Urinary bladder (tissue), 4 donors: ENCODE data around the gene TNRC18. TPM values are rescaled to one million over a fixed set of nuclear protein-coding genes. Genes with fewer than 3 reads are reported as not detected.
A peak's percentile ranks its signal among the peaks of the same experiment; 100 is the strongest.

Source experiments
- DNase-seq: peaks from one replicate; pipeline ENCODE4 v3.0.0-alpha.2; 2015; ENCODE audit errors: extremely low spot score
- H3K27ac ChIP-seq: one replicate; pipeline ENCODE4 v1.5.1; 2013; ENCODE audit warnings: low read depth, mild to moderate bottlenecking, moderate library complexity
- H3K36me3 ChIP-seq: one replicate; pipeline ENCODE4 v1.6.1; 2013; ENCODE audit warnings: mild to moderate bottlenecking, moderate library complexity; ENCODE audit not compliant: insufficient read depth
- H3K4me1 ChIP-seq: one replicate; pipeline ENCODE4 v1.6.1; 2013; ENCODE audit warnings: mild to moderate bottlenecking, moderate library complexity; ENCODE audit not compliant: insufficient read depth
- H3K4me3 ChIP-seq: one replicate; pipeline ENCODE4 v1.5.1; 2013; ENCODE audit warnings: low read depth, low read length
- WGBS: extraction: QIAGEN DNeasy Blood & Tissue Kit; methylation state at CpG from one replicate; pipeline ENCODE4 v1.1.7; 2013; 5-methylcytosine and 5-hydroxymethylcytosine counted together
- polyA plus RNA-seq: library from polyadenylated mRNA; stranded (reverse); fragments of 200-250 nt; gene quantifications from one replicate; pipeline ENCODE4 v1.2.3, GENCODE V29; 2013
- total RNA-seq: library from RNA; depleted of rRNA; stranded (reverse); fragments of >200 nt; gene quantifications from one replicate; pipeline ENCODE4 v1.2.3, GENCODE V29; 2014
- donor health status: healthy with polysubstance abuse.
- donor health status: healthy.

The TNRC18 gene
- total and polyA plus RNA-seq, 2 donors = 63.0 to 76.8 TPM

- WGBS = 3% methylated on average over 40 of the region's 40 CpGs
- peak overlapping the region; percentile 57 for H3K27ac ChIP-seq
- DNase-seq = no peak
- H3K4me3 ChIP-seq = peak overlapping the region; percentile 93
- H3K36me3 ChIP-seq = no peaks in the 10 kb centered on the region
- no peaks in the 10 kb centered on the region for H3K4me1 ChIP-seq
Measured at GRCh38 chr7:5419539-5420066, 4.0 kb downstream of the TNRC18 start.

GRCh38 chr7:5418285-5418582 is 5.4 kb downstream of the TNRC18 start:
- Histone ChIP-seq H3K4me1 (no peaks in the 10 kb centered on the region), H3K4me3 (no peak overlapping the region), H3K27ac (peak overlapping the region; percentile 12), H3K36me3 (no peaks in the 10 kb centered on the region)
- DNase-seq = no peak
- 11% methylated on average over 6 of the region's 6 CpGs for WGBS

- H3K36me3 ChIP-seq = no peaks in the 10 kb centered on the region
- DNase-seq = no peak
- no peaks in the 10 kb centered on the region for H3K4me1 ChIP-seq
- WGBS = 59% methylated on average over 15 of the region's 15 CpGs
- H3K27ac ChIP-seq = no peak overlapping the region
- H3K4me3 ChIP-seq = no peak overlapping the region
Measured at GRCh38 chr7:5417106-5418071, 6.2 kb downstream of the TNRC18 start.

- Histone ChIP-seq H3K4me1 (no peaks in the 10 kb centered on the region), H3K27ac (no peak overlapping the region), H3K36me3 (no peaks in the 10 kb centered on the region), H3K4me3 (no peak overlapping the region)
- DNase-seq = no peak
- 79% methylated on average over 4 of the region's 4 CpGs for WGBS
Measured at GRCh38 chr7:5414916-5415315, 8.7 kb downstream of the TNRC18 start.

GRCh38 chr7:5413449-5413786 is 10.2 kb downstream of the TNRC18 start:
- WGBS = 71% methylated on average over 6 of the region's 6 CpGs
- Histone ChIP-seq H3K4me3 (no peak overlapping the region), H3K4me1 (no peaks in the 10 kb centered on the region), H3K36me3 (no peaks in the 10 kb centered on the region), H3K27ac (no peak overlapping the region)
- DNase-seq = no peak

GRCh38 chr7:5408777-5409176 is 14.9 kb downstream of the TNRC18 start:
- WGBS = 78% methylated on average over 4 of the region's 4 CpGs
- Histone ChIP-seq H3K36me3 (no peaks in the 10 kb centered on the region), H3K27ac (no peak overlapping the region), H3K4me3 (no peak overlapping the region), H3K4me1 (no peaks in the 10 kb centered on the region)
- no peak for DNase-seq

- Histone ChIP-seq H3K27ac (no peak overlapping the region), H3K4me1 (no peaks in the 10 kb centered on the region), H3K36me3 (no peaks in the 10 kb centered on the region), H3K4me3 (no peak overlapping the region)
- WGBS = 66% methylated on average over 24 of the region's 24 CpGs
- no peak for DNase-seq
Measured at GRCh38 chr7:5406957-5407945, 16.4 kb downstream of the TNRC18 start.

- no peak for DNase-seq
- WGBS = 35% methylated on average over 8 of the region's 8 CpGs
- Histone ChIP-seq H3K27ac (no peak overlapping the region), H3K4me3 (no peak overlapping the region), H3K36me3 (no peaks in the 10 kb centered on the region), H3K4me1 (no peaks in the 10 kb centered on the region)
Measured at GRCh38 chr7:5404421-5404826, 19.2 kb downstream of the TNRC18 start.

GRCh38 chr7:5403442-5403841 is 20.2 kb downstream of the TNRC18 start:
- no peaks in the 10 kb centered on the region for H3K36me3 ChIP-seq
- no peak overlapping the region for H3K4me3 ChIP-seq
- no peak for DNase-seq
- H3K27ac ChIP-seq = no peak overlapping the region
- H3K4me1 ChIP-seq = no peaks in the 10 kb centered on the region
- WGBS = 89% methylated on average over 6 of the region's 6 CpGs

GRCh38 chr7:5397736-5398135 is 25.9 kb downstream of the TNRC18 start:
- Histone ChIP-seq H3K27ac (peak overlapping the region; percentile 34), H3K4me3 (no peak overlapping the region), H3K4me1 (peaks cover 3% of the 10 kb centered on the region), H3K36me3 (no peaks in the 10 kb centered on the region)
- DNase-seq = no peak
- 72% methylated on average over 7 of the region's 7 CpGs for WGBS

- Histone ChIP-seq H3K4me1 (peaks cover 3% of the 10 kb centered on the region), H3K27ac (peak overlapping the region; percentile 83), H3K4me3 (peak overlapping the region; percentile 4), H3K36me3 (no peaks in the 10 kb centered on the region)
- WGBS = 43% methylated on average over 30 of the region's 30 CpGs
- peak; percentile 49 for DNase-seq
Measured at GRCh38 chr7:5396999-5397663, 26.5 kb downstream of the TNRC18 start.

- peaks cover 3% of the 10 kb centered on the region for H3K4me1 ChIP-seq
- DNase-seq = no peak
- peak overlapping the region; percentile 83 for H3K27ac ChIP-seq
- no peaks in the 10 kb centered on the region for H3K36me3 ChIP-seq
- H3K4me3 ChIP-seq = peak overlapping the region; percentile 4
- 56% methylated on average over 6 of the region's 6 CpGs for WGBS
Measured at GRCh38 chr7:5396542-5396941, 27.1 kb downstream of the TNRC18 start.

GRCh38 chr7:5395246-5395645 is 28.4 kb downstream of the TNRC18 start:
- DNase-seq = no peak
- Histone ChIP-seq H3K36me3 (no peaks in the 10 kb centered on the region), H3K27ac (no peak overlapping the region), H3K4me3 (no peak overlapping the region), H3K4me1 (peaks cover 3% of the 10 kb centered on the region)
- 70% methylated on average over 15 of the region's 15 CpGs for WGBS
